Lung microvascular endothelial cell (primary cell): ENCODE results near the gene ANKRD12. TPM values are rescaled to one million over a fixed set of nuclear protein-coding genes. Genes with fewer than 3 reads are reported as not detected.
"Not testable (repeated sequence)": the region's sequence is repeated elsewhere in the genome, so short reads cannot be mapped to it uniquely, and the experiment has no call there.

Source experiments
- DNase-seq, 2 donors: peaks; one replicate each; pipeline versions ENCODE4 v3.0.0 to v3.0.0-alpha.2; 2010; ENCODE audit warnings: low read depth in 2 of 2
- total RNA-seq: library from RNA; depleted of rRNA; stranded (reverse); fragments of >200 nt; gene quantifications from 2 replicates; pipeline ENCODE4 v1.2.1, GENCODE V29; 2014

ANKRD12 gene
- total RNA-seq, 1 donor from 2014 or later, result 35.5 TPM

- DNase-seq, result no peak
Observed at GRCh38 chr18:9140984-9141383, 4.4 kb downstream of the ANKRD12 start.

- no peak for DNase-seq
Observed at GRCh38 chr18:9146224-9146623, 9.6 kb downstream of the ANKRD12 start.

- DNase-seq, result peak; percentile 78 to 86
Observed at GRCh38 chr18:9147440-9148202, 11.0 kb downstream of the ANKRD12 start.

- no peak for DNase-seq
Observed at GRCh38 chr18:9148203-9148552, 11.6 kb downstream of the ANKRD12 start.

- no peak for DNase-seq
Observed at GRCh38 chr18:9150121-9150520, 13.5 kb downstream of the ANKRD12 start.

- DNase-seq, result peak in 1 of 2 donors; percentile 36
Observed at GRCh38 chr18:9153256-9153655, 16.7 kb downstream of the ANKRD12 start.

GRCh38 chr18:9156604-9157249, 20.1 kb downstream of the ANKRD12 start:
- no peak for DNase-seq

GRCh38 chr18:9157806-9158205, 21.2 kb downstream of the ANKRD12 start:
- DNase-seq, result no peak

- no peak for DNase-seq
Observed at GRCh38 chr18:9160014-9160413, 23.4 kb downstream of the ANKRD12 start.

- DNase-seq, result not testable (repeated sequence)
Observed at GRCh38 chr18:9162663-9163062, 26.1 kb downstream of the ANKRD12 start.

GRCh38 chr18:9164149-9164548, 27.6 kb downstream of the ANKRD12 start:
- DNase-seq, result not testable (repeated sequence)

- not testable (repeated sequence) for DNase-seq
Observed at GRCh38 chr18:9165883-9166282, 29.3 kb downstream of the ANKRD12 start.

- not testable (repeated sequence) for DNase-seq
Observed at GRCh38 chr18:9169515-9169914, 32.9 kb downstream of the ANKRD12 start.

GRCh38 chr18:9171919-9172318, 35.3 kb downstream of the ANKRD12 start:
- DNase-seq, result not testable (repeated sequence)

GRCh38 chr18:9172506-9173127, 36.0 kb downstream of the ANKRD12 start:
- DNase-seq, result no peak

GRCh38 chr18:9173770-9174233, 37.2 kb downstream of the ANKRD12 start:
- no peak for DNase-seq

GRCh38 chr18:9174302-9174701, 37.7 kb downstream of the ANKRD12 start:
- no peak for DNase-seq

- no peak for DNase-seq
Observed at GRCh38 chr18:9175115-9175514, 38.5 kb downstream of the ANKRD12 start.

- no peak for DNase-seq
Observed at GRCh38 chr18:9177031-9177430, 40.5 kb downstream of the ANKRD12 start.

- DNase-seq, result peak in 1 of 2 donors; percentile 36
Observed at GRCh38 chr18:9177466-9177865, 40.9 kb downstream of the ANKRD12 start.

GRCh38 chr18:9178557-9178956, 42.0 kb downstream of the ANKRD12 start:
- DNase-seq, result no peak

GRCh38 chr18:9181275-9181674, 44.7 kb downstream of the ANKRD12 start:
- DNase-seq, result no peak
